Spinal cord (tissue), 10 donors: ENCODE measurements around the gene NAA35. TPM values are rescaled to one million over a fixed set of nuclear protein-coding genes. Genes with fewer than 3 reads are reported as not detected.

Source experiments
- DNase-seq, 6 donors: peaks; one replicate each; pipeline versions ENCODE4 v3.0.0 to v3.0.0-alpha.2; 2013 to 2015; ENCODE audit warnings: low spot score in 6 of 6, low read depth in 4 of 6
- H3K27ac ChIP-seq: one replicate; pipeline ENCODE4 v1.5.1; 2013; ENCODE audit warnings: low read depth, low read length, control low read depth
- H3K27me3 ChIP-seq: one replicate; pipeline ENCODE4 v1.6.1; 2013; ENCODE audit warnings: low read length; ENCODE audit not compliant: control insufficient read depth, insufficient read depth
- H3K36me3 ChIP-seq: one replicate; pipeline ENCODE4 v1.6.1; 2013; ENCODE audit warnings: low read length; ENCODE audit not compliant: control insufficient read depth, insufficient read depth
- H3K4me1 ChIP-seq: one replicate; pipeline ENCODE4 v1.6.1; 2013; ENCODE audit warnings: low read length; ENCODE audit not compliant: control insufficient read depth, insufficient read depth
- H3K4me3 ChIP-seq: one replicate; pipeline ENCODE4 v1.5.1; 2013; ENCODE audit warnings: low read depth, low read length, control low read depth
- H3K9me3 ChIP-seq: one replicate; pipeline ENCODE4 v1.6.1; 2013; ENCODE audit warnings: low read length; ENCODE audit not compliant: control insufficient read depth, insufficient read depth
- WGBS: methylation state at CpG from one replicate; pipeline ENCODE4 v1.1.5; 2013; ENCODE audit warnings: missing lambda C conversion rate; ENCODE audit not compliant: insufficient coverage; 5-methylcytosine and 5-hydroxymethylcytosine counted together
- polyA plus RNA-seq, 2 donors: library from polyadenylated mRNA; unstranded; fragments of 120-200 nt; gene quantifications; one replicate each; pipeline ENCODE4 v1.2.1, GENCODE V29; 2013; ENCODE audit not compliant: insufficient read length in 2 of 2
- total RNA-seq, 2 donors: library from RNA; depleted of rRNA in 1 of 2; stranded (reverse); fragments of 120-200 nt in 1 of 2; fragments of >200 nt in 1 of 2; gene quantifications; one replicate each; pipeline versions ENCODE4 v1.2.3 to v1.2.4, GENCODE V29; 2013 to 2014
- donor health status: healthy.

NAA35 gene
- total and polyA plus RNA-seq, 4 donors, result 24.9 to 44.2 (median 33.6) TPM

- WGBS, result 100% methylated on average over 1 of the region's 7 CpGs
- DNase-seq, result no peak
- Histone ChIP-seq H3K9me3 (no peaks in the 10 kb centered on the region), H3K36me3 (peaks cover 16% of the 10 kb centered on the region), H3K4me1 (peaks cover 6% of the 10 kb centered on the region), H3K27me3 (no peaks in the 10 kb centered on the region), H3K4me3 (no peak overlapping the region), H3K27ac (no peak overlapping the region)
Observed at GRCh38 chr9:86069206-86069869, 128.4 kb downstream of the NAA35 start.

Other genes starting within 250 kb of the NAA35 start
- gene AGTPBP1, start 199.2 kb upstream of the NAA35 start, total RNA-seq, result 100 to 1,000 TPM in 1 of 2 donors, 10 to 100 TPM in 1; 59.4 to 148 TPM
- gene AGTPBP1, start 199.2 kb upstream of the NAA35 start, polyA plus RNA-seq, result 10 to 100 TPM; 49.4 to 63.8 TPM
- gene GOLM1, start 158.4 kb downstream of the NAA35 start, total RNA-seq, result 100 to 1,000 TPM; 113 to 134 TPM
- gene GOLM1, start 158.4 kb downstream of the NAA35 start, polyA plus RNA-seq, result 100 to 1,000 TPM; 304 to 414 TPM